ENCODE data around the gene OR5M8.

The OR5M8 gene

DNA sequence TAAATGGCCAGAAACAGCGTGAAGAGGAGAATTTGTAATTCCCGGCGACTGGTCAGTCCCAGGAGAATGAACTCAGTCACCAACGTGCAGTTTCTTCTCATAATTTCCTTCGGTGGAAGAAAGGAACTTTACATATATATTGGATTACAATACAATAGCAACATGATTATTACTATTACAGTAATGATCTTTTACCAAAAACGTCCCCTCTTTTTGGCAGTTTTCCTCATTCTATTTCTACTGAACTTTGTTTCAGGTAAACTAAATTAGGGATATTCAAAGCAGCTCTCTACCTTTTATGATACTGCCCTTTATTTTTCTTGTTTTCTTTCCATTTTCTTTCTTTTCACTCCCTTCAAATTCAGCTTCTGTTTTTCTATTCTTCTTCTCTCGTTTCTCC lies at the start of gene OR5M8:
TSS of gene OR5M8 (minus strand) at position 101 of the 400 bp plus-strand sequence. CDS start at position 101, 0 bp downstream.
- no peak for DNase-seq (ENCODE audit: low read depth, low spot score)

GRCh38 chr11:56533054-56533740 lies 42.0 kb upstream of the OR5M8 start:
- no peak for DNase-seq (ENCODE audit: low read depth, low spot score)

GRCh38 chr11:56531856-56532255 lies 40.7 kb upstream of the OR5M8 start:
- no peak for DNase-seq (ENCODE audit: low read depth, low spot score)

DNA sequence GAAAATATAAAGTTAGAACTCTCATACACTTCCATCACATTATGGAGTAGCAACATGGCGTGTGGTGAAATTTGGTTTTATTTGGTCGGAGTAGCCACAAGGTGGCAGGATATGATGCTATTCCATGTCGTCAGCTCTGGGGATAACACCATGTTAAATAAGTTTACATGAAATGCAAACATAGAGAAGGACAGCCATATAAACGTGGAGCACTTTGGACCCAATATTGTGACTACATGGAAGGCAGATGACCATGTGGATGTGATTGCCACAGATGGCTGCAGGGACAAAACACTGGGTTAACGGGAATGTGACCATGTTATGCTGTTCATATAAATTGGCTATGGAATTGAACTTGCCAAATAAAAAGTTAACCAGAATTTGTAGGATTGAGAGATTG lies 30.8 kb upstream of the OR5M8 start:
- no peak for DNase-seq (ENCODE audit: low read depth, low spot score)

GRCh38 chr11:56513280-56513679 lies 22.1 kb upstream of the OR5M8 start:
- DNase-seq (ENCODE audit: low read depth, low spot score): no peak

- DNase-seq (ENCODE audit: low read depth, low spot score): no peak
These were observed 18.3 kb upstream of the OR5M8 start for GRCh38 chr11:56509439-56509838.

DNA sequence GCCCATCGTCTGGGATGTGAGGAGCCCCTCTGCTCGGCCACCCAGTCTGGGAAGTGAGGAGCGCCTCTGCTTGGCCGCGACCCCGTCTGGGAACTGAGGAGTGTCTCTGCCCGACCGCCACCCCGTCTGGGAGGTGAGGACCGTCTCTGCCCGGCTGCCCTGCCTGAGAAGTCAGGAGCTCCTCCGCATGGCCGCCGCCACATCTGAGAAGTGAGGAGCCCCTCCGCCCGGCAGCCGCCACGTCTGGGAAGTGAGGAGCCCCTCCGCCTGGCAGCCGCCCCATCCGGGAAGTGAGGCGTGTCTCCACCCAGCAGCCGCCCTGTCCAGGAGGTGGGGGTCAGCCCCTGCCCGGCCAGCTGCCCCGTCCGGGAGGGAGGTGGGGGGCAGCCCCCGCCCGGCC lies 5.8 kb upstream of the OR5M8 start:
- no peak for DNase-seq (ENCODE audit: low read depth, low spot score)

- no peak for DNase-seq (ENCODE audit: low read depth, low spot score)
These were observed 3.9 kb upstream of the OR5M8 start for GRCh38 chr11:56495117-56495516.

- DNase-seq (ENCODE audit: low read depth, low spot score): no peak
These were observed 4.4 kb downstream of the OR5M8 start for GRCh38 chr11:56486801-56487200.

DNA sequence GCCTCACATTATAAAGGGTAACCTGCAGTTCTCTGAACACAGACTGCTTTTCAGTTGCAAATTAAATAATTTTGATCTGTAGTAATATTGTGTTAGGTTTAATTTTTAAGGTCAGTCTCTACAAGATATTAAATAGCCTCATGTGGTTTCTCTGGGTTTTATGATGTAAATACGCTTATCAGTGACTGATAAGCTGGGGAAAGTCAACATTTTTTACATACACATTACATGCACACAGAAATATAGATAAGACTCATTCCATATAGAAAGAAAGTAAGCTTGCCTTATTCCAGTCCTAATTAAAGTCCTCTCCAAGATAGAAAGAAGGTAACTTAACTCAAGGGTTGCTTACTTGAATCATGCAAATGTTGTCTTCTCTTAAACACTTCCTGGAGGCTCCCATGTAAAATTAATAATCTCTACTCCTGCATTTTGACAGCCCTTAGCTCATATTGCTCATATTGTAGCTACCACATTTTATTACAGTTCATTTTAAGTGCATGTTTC lies 16.4 kb downstream of the OR5M8 start:
- no peak for DNase-seq (ENCODE audit: low read depth, low spot score)

DNA sequence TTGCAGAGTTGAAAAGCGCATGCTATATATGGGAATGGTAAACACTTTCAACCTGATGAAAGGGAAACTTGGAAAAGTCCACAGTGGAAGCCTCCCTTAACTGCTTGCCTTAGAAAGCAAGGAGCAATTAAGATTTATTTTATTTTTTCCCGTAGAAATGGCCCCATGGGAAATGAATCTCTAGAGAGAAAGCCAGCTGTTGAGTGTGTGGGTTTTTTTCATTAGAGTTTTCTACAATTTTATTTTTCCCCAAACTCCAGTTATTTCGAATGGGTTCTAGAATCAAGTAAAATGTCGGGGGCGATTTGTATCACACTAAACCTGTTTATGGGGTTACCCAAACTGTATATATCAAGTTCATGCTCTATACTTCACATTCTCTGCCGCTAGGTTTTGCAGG lies 17.9 kb downstream of the OR5M8 start, which contains the start of gene OR5M3:
TSS of gene OR5M3 (minus strand) at position 101 of the 400 bp plus-strand sequence. CDS start 2,855 bp downstream, outside the sequence.
- no peak for DNase-seq (ENCODE audit: low read depth, low spot score)

DNA sequence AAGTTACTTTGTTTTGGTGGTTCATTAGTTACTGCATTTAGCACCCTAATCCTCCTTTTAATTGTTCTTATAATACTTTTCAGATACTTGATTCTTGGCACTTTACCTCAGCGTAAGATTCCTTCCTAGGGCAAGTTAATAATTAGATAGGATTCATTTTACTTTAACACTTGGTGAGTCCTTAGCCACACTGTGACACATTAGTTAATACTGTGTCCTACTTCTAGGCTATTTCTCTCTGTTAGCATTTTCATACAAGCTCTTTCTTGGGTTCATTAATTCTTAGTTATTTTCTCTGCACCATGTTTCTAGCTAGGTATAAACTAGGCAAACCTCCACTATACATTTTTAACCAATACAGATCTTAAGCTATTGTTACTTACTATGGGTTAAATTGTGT lies 34.1 kb downstream of the OR5M8 start:
- no peak for DNase-seq (ENCODE audit: low read depth, low spot score)

GRCh38 chr11:56453521-56453920 lies 37.6 kb downstream of the OR5M8 start:
- DNase-seq (ENCODE audit: low read depth, low spot score): no peak

All from activated naive CD8-positive, alpha-beta T cell treated with anti-CD3 and anti-CD28 coated beads, Interleukin-2, amount 50 U/mL, for 16 hours (primary cell).